ENCODE measurements around the gene ADCY5.
"Not testable (repeated sequence)": the region's sequence is repeated elsewhere in the genome, so short reads cannot be mapped to it uniquely, and the experiment has no call there.

ADCY5 gene

GRCh38 chr3:123258359-123258758 lies 190.5 kb downstream of the ADCY5 start:
- no peaks in the 10 kb centered on the region for H3K4me1 ChIP-seq (ENCODE audit: control insufficient read depth, insufficient read depth, low read length, unreplicated experiment)
- H3K4me3 ChIP-seq (ENCODE audit: low read depth, low read length) = no peak overlapping the region
- H3K36me3 ChIP-seq (ENCODE audit: insufficient read depth, low read length) = no peaks in the 10 kb centered on the region
- no peaks in the 10 kb centered on the region for H3K27me3 ChIP-seq (ENCODE audit: insufficient read depth, low read length)
- no peak overlapping the region for H2AFZ ChIP-seq (ENCODE audit: low read length, unreplicated experiment)
- no peaks in the 10 kb centered on the region for H3K79me2 ChIP-seq (ENCODE audit: control insufficient read depth, insufficient read depth, low read length, unreplicated experiment)
- H3K27ac ChIP-seq (ENCODE audit: low read depth, low read length) = no peak overlapping the region

- H3K4me1 ChIP-seq (ENCODE audit: control insufficient read depth, insufficient read depth, low read length, unreplicated experiment) = no peaks in the 10 kb centered on the region
- no peaks in the 10 kb centered on the region for H3K27me3 ChIP-seq (ENCODE audit: insufficient read depth, low read length)
- no peaks in the 10 kb centered on the region for H3K36me3 ChIP-seq (ENCODE audit: insufficient read depth, low read length)
- no peak overlapping the region for H2AFZ ChIP-seq (ENCODE audit: low read length, unreplicated experiment)
- H3K79me2 ChIP-seq (ENCODE audit: control insufficient read depth, insufficient read depth, low read length, unreplicated experiment) = no peaks in the 10 kb centered on the region
- no peak overlapping the region for H3K27ac ChIP-seq (ENCODE audit: low read depth, low read length)
- no peak overlapping the region for H3K4me3 ChIP-seq (ENCODE audit: low read depth, low read length)
These were observed 192.6 kb downstream of the ADCY5 start for GRCh38 chr3:123256256-123256655.

GRCh38 chr3:123246866-123247265 lies 202.0 kb downstream of the ADCY5 start:
- no peak overlapping the region for H3K27ac ChIP-seq (ENCODE audit: low read depth, low read length)
- no peak overlapping the region for H2AFZ ChIP-seq (ENCODE audit: low read length, unreplicated experiment)
- H3K27me3 ChIP-seq (ENCODE audit: insufficient read depth, low read length) = no peaks in the 10 kb centered on the region
- H3K4me1 ChIP-seq (ENCODE audit: control insufficient read depth, insufficient read depth, low read length, unreplicated experiment) = no peaks in the 10 kb centered on the region
- no peaks in the 10 kb centered on the region for H3K79me2 ChIP-seq (ENCODE audit: control insufficient read depth, insufficient read depth, low read length, unreplicated experiment)
- H3K36me3 ChIP-seq (ENCODE audit: insufficient read depth, low read length) = peaks cover 15% of the 10 kb centered on the region
- H3K4me3 ChIP-seq (ENCODE audit: low read depth, low read length) = no peak overlapping the region

GRCh38 chr3:123244128-123244527 lies 204.8 kb downstream of the ADCY5 start:
- Histone ChIP-seq H3K36me3 (ENCODE audit: insufficient read depth, low read length) (peaks cover 22% of the 10 kb centered on the region), H3K79me2 (ENCODE audit: control insufficient read depth, insufficient read depth, low read length, unreplicated experiment) (no peaks in the 10 kb centered on the region), H3K4me3 (ENCODE audit: low read depth, low read length) (no peak overlapping the region), H3K4me1 (ENCODE audit: control insufficient read depth, insufficient read depth, low read length, unreplicated experiment) (no peaks in the 10 kb centered on the region), H3K27ac (ENCODE audit: low read depth, low read length) (no peak overlapping the region), H3K27me3 (ENCODE audit: insufficient read depth, low read length) (no peaks in the 10 kb centered on the region), H2AFZ (ENCODE audit: low read length, unreplicated experiment) (no peak overlapping the region)

GRCh38 chr3:123239756-123240155 lies 209.1 kb downstream of the ADCY5 start:
- Histone ChIP-seq H3K36me3 (ENCODE audit: insufficient read depth, low read length) (peaks cover 9% of the 10 kb centered on the region), H2AFZ (ENCODE audit: low read length, unreplicated experiment) (no peak overlapping the region), H3K4me3 (ENCODE audit: low read depth, low read length) (no peak overlapping the region), H3K27me3 (ENCODE audit: insufficient read depth, low read length) (no peaks in the 10 kb centered on the region), H3K4me1 (ENCODE audit: control insufficient read depth, insufficient read depth, low read length, unreplicated experiment) (no peaks in the 10 kb centered on the region), H3K27ac (ENCODE audit: low read depth, low read length) (no peak overlapping the region), H3K79me2 (ENCODE audit: control insufficient read depth, insufficient read depth, low read length, unreplicated experiment) (no peaks in the 10 kb centered on the region)

- H3K4me1 ChIP-seq (ENCODE audit: control insufficient read depth, insufficient read depth, low read length, unreplicated experiment); H3K27me3 ChIP-seq (ENCODE audit: insufficient read depth, low read length); H3K4me3 ChIP-seq (ENCODE audit: low read depth, low read length); H2AFZ ChIP-seq (ENCODE audit: low read length, unreplicated experiment); H3K36me3 ChIP-seq (ENCODE audit: insufficient read depth, low read length); H3K79me2 ChIP-seq (ENCODE audit: control insufficient read depth, insufficient read depth, low read length, unreplicated experiment); H3K27ac ChIP-seq (ENCODE audit: low read depth, low read length): not testable (repeated sequence)
These were observed 209.7 kb downstream of the ADCY5 start for GRCh38 chr3:123239186-123239585.

GRCh38 chr3:123236902-123237301 lies 212.0 kb downstream of the ADCY5 start:
- no peaks in the 10 kb centered on the region for H3K4me1 ChIP-seq (ENCODE audit: control insufficient read depth, insufficient read depth, low read length, unreplicated experiment)
- no peaks in the 10 kb centered on the region for H3K27me3 ChIP-seq (ENCODE audit: insufficient read depth, low read length)
- no peak overlapping the region for H3K27ac ChIP-seq (ENCODE audit: low read depth, low read length)

More at GRCh38 chr3:123236902-123237301, 212.0 kb downstream of the ADCY5 start:
- H3K36me3 ChIP-seq (ENCODE audit: insufficient read depth, low read length) = peaks cover 6% of the 10 kb centered on the region; the same call in 1 of the 2 replicates
- no peaks in the 10 kb centered on the region for H3K79me2 ChIP-seq (ENCODE audit: control insufficient read depth, insufficient read depth, low read length, unreplicated experiment)
- no peak overlapping the region for H3K4me3 ChIP-seq (ENCODE audit: low read depth, low read length)
- no peak overlapping the region for H2AFZ ChIP-seq (ENCODE audit: low read length, unreplicated experiment)

Measured in ACC112 (cell line).